Measurements from ENCODE around the gene HPSE. TPM values are rescaled to one million over a fixed set of nuclear protein-coding genes. Genes with fewer than 3 reads are reported as not detected.
"Not testable (repeated sequence)": the region's sequence is repeated elsewhere in the genome, so short reads cannot be mapped to it uniquely, and the experiment has no call there.

The HPSE gene
- total RNA-seq, 2 donors from 2014 or later: 2.8 to 4.4 TPM

DNA sequence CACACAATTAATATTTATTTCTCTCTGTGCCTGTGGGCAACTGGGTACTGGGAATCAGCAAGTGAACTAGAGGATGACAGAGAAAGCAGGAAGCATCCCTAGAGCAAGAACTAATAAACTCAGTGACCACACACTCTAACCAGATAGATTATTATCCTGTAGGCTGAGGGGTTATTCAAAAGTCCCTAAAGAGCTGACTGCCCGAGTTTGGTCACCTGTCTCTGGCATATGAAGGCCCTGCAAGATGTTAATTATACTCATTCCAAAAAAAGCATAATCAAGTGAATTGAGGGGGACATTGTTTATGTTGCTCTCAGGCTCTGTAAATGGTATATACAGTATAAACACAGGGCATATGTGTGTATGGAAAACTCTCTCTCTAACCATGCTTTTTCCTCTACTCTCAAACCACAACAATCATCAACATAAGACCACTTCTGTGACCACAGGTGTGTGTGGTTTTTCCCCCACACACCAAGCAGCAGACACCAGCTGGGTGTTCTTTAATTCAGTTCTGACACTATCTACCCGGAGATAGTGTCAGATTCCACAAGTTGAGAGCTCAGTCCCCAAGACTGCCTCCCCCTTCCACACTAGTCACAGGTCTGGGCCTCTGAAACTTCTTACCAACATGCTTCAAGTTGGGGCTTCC is 6.2 kb upstream of the HPSE start:
- no peak for DNase-seq (ENCODE audit: low spot score)
- intact Hi-C loops (cut with DNase I): no loop called here

DNA sequence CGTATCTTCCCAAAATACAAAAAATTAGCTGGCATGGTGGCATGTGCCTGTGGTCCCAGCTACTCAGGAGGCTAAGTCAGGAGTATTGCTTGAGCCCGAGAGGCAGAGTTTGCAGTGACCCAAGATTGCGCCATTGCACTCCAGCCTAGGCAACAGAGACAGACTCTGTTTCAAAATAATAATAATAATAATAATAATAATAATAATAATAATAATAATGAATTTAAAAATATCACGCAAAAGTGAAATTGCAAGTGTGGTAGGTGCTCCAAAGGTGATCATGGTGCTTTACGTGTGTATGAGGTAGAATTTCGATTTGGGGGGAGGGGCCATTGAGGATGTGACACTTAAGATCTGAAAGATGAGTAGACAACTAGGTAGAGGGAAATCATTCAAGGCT is 4.9 kb upstream of the HPSE start:
- no peak for DNase-seq (ENCODE audit: low spot score)
- intact Hi-C loops (cut with DNase I): no loop called here

DNA sequence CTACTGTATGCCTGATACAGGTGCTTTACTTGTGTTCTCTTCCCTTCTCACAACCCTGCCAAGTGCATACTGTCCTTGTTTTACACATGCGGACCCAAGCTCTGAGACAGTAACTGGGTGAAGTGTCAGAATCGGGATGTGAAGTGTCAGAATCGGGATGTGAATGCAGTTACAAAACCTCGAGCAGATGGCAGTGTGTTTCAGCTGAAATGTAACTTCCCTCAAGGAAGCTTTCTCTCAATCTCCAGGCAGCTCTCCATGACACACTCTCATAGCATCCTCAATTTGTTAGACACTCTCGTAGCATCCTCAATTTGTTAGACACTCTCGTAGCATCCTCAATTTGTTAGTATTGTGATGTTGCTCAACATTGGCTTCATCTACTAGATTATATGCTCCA is 1.1 kb upstream of the HPSE start:
- no peak for DNase-seq (ENCODE audit: low spot score)
- intact Hi-C loops (cut with DNase I): no loop called here

DNA sequence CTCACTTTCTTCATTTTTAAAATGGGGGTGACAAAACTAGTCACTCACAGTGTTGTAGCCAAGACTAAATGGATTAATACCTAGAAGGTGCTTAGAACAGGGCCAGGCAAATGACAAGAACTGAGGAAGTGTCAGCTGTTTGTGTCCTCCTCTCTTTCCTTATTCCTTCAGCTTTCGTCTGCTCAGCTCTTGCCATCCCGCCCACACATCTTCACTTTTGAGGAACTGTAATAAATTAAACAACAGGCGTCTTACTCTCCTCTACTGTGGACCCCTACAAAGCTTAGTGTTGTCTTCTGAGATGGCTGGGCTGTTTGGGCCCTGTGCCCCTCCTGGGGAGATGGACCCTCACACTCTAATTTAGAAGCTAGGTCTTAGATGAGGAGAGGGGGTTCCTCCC is 2.7 kb downstream of the HPSE start:
- intact Hi-C loops (cut with DNase I): no loop called here
- DNase-seq (ENCODE audit: low spot score): no peak

DNA sequence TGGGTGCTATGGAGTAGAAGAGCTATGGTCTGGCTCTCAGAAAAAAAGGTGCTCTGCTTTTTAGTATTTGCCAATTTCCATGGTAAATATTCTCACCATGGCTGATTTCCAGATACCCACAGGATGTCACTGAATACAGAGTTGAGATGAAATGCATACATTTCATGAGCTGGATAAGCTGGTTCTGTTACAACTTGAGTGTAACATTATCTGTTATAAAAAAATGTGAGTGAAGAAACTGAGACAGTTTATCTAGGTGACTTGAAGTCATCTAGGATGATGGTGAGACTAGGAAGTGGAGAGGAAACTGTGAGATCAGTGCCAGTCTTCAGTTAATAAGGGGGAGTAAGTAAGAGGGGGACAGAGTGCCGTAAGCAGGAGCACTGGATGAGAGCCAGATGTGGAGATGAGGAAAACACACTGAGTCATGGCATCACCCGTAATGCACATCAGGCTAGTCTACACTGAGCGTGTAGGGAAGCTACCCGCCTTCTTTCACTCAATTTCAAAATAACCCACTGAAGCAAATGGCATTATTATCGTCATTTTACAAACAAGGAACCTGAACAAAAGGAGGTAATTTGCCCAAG is 5.0 kb downstream of the HPSE start:
- intact Hi-C loops (cut with DNase I): loop anchor here in 1 of 2 donors (5.0 kb wide), 1 partner anchor 1423 kb away; no protein-coding TSS in a partner anchor
- DNase-seq (ENCODE audit: low spot score): no peak

DNA sequence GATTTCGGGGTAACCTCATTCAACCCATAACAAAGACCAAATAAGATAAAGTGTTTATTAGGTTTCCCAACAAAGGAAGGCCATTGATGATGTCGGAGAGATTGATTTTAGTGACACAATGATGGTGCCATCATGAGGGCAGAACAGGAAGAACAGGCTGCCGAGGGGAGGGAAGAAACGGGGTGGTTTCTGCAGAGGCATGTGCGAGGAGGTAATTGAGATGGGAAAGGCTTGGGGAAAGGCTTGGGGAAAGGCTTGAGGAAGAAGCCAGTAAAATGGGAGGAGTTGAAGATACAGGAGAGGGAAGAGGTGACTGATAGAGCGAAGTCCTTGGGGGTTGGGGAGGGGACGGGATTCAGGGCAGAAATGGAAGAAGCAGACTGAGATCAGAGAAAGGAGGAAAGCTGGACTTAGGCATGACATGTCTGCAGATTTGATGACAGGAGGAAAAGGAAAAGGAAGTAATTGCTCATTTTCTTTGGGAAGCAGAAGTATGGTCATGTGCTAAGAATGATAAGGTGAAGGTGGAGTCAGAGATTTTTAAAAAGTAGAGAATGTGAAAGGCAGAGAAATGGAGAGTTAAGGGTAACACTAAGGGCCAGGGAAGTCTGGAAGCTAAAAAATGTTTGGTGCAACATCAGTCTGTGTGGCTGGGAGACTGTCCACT is 6.0 kb downstream of the HPSE start:
- DNase-seq (ENCODE audit: low spot score): no peak
- intact Hi-C loops (cut with DNase I): loop anchor here in 1 of 2 donors (5.0 kb wide), 1 partner anchor 1424 kb away; no protein-coding TSS in a partner anchor

DNA sequence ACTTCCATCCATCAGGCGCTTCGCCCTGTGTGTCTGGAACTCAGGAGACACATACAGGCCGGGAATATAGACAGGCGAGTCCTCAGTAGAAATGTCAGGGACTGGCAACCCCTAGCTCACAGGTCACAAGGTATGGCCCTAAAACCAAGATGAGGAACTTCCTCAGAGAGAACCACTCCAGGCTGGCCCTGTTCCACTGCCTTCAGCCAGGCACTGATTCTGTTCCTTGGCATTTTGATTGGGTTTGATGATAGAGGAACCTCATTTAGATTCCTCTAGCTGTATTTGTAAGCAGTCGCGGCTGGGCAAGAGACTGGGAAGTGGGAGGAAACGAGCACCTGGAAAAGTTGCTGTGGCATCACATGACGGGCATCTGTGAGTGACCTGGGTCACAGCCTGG is 8.1 kb downstream of the HPSE start:
- intact Hi-C loops (cut with DNase I): loop anchor here in 1 of 2 donors (5.0 kb wide), 1 partner anchor 1426 kb away; no protein-coding TSS in a partner anchor
- DNase-seq (ENCODE audit: low spot score): no peak

DNA sequence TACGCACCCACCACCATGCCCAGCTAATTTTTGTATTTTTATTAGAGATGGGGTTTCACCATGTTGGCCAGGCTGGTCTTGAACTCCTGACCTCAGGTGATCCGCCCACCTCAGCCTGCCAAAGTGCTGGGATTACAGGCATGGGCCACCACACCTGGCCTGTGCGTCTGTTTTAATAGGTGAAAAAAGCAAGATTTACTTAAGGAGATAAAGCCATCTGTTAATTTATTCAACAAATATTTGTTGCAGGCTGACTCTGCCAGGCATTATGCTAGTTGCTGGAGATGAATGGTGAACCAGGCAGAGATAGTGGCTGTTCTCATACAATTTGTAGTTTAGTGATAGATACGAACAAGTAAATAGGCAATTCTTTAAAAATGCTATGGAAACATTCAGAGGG is 9.3 kb downstream of the HPSE start:
- not testable (repeated sequence) for DNase-seq (ENCODE audit: low spot score)
- intact Hi-C loops (cut with DNase I): loop anchor here in 1 of 2 donors (5.0 kb wide), 1 partner anchor 1427 kb away; no protein-coding TSS in a partner anchor

DNA sequence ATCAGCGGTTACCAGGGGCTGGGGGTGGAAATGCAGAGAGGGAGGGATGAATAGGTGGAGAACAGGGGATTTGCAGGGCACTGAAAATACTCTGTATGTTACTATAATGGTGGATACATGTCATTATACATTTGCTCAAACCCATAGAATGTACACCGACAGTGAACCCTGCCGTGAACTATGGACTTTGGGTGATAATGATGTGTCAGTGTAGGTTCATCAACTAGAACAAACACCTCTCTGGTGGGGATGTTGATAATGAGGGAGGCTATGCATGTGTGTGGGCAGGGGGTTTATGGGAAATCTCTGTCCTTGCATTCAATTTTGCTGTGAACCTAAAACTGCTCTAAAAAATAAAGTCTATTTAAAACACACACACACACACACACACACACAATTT is 11.5 kb downstream of the HPSE start:
- no peak for DNase-seq (ENCODE audit: low spot score)
- intact Hi-C loops (cut with DNase I): no loop called here

DNA sequence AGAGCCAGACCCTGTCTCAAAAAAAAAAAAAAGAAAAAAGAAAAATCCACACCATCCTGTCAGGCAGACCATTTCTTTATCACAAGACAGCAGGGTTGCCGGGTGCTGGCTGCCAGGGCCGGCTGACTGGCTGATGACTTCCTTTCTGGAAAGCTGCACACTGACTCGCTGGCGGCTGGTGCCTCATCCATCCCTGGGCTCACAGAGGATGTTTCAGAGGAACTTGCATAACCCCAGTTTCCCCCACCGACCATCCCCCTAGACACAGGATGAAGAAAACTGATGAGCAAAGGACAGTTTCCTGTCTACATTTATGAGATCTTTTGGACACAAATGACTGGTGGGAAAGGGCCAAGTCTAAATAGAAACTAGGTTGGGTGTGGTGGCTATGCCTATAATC is 14.1 kb downstream of the HPSE start:
- peak; percentile 91 for DNase-seq (ENCODE audit: low spot score)
- intact Hi-C loops (cut with DNase I): no loop called here

DNA sequence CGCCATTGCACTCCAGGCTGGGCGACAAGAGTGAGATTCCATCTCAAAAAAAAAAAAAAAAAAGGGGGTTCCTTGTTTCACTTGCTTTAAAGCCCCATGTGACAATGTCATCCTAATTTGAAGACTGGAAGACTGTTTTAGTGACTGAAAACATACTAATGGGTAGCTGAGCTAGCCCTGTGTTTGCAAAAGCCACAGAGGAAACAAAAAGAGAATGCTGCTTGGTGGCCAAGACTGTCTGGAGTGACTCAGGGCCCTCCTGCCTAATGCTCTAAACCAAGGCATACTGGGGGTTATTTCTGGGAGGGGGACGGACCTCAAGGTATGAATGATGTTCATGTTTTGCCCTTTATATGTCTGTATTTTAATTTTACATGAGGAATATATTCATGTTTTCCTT is 16.0 kb downstream of the HPSE start:
- no peak for DNase-seq (ENCODE audit: low spot score)
- intact Hi-C loops (cut with DNase I): no loop called here

DNA sequence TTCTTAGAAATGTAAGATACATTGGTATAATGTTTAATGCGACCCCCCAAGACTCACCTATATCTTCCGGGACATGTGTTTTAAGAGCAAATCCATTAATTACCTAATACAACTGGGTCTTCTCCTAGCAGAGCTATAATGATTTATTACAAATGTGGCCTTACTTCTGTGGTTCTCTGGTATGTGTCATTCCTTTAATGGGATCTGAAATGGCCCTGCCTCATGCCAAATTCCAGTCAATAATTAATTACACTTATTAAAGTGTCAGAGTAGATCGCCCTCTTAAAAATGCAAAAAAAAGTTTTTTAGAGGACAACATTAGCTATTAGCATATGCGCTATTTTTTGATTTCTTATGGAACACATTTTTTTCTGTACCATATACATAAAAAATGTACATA is 17.0 kb downstream of the HPSE start:
- intact Hi-C loops (cut with DNase I): no loop called here
- DNase-seq (ENCODE audit: low spot score): no peak

DNA sequence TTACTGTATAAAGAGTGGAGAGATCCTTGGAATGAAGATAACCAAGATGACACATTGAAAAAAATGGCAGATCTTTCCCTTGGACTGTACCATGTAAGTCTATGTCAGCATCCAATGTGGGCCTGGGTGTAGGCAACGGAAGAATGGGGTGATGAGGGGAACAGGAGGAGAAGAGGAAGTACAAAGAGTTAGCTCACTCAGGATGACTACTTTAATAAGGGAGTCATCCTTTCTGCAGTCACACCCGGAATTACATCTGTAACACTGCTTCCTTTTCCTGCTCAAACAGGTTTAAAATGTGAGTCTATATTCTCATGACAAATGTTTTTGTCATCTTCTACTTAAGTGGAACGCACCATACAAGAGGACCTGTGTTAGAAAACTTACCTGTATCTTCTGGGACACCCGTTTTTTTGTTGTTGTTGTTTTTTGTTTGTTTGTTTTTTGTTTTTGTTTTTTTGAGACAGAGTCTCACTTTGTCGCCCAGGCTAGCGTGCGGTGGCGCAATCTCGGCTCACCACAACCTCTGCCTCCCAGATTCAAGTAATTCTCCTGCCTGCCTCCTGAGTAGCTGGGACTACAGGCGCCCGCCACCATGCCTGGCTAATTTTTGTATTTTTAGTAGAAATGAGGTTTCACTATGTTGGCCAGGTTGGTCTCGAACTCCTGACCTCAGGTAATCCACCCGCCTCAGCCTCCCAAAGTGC is 18.0 kb downstream of the HPSE start:
- intact Hi-C loops (cut with DNase I): no loop called here
- no peak for DNase-seq (ENCODE audit: low spot score)

DNA sequence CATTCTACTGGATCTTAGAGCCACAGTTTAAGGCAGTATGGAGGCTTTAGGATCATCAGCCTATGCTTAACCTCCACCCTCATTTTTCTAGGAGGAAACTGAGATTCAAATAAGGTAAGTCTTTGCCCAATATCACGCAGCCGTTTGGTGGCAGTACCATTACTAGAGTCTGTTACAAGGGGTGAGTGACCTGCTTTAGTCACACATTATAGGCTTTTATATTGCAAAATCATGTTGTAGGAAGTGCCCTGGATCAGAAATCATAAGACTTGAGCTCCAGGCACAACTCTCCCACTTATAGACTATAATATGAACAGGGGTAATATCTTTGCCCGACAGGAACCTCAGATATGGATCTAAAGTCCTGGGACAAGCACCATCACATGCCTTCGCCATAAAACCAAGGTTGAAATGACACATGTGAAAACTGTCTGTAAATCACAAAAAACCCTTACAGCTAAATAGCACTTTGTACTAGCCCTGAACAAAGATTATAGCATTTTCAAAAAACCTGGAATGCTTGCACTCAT is 19.2 kb downstream of the HPSE start:
- no peak for DNase-seq (ENCODE audit: low spot score)
- intact Hi-C loops (cut with DNase I): no loop called here

DNA sequence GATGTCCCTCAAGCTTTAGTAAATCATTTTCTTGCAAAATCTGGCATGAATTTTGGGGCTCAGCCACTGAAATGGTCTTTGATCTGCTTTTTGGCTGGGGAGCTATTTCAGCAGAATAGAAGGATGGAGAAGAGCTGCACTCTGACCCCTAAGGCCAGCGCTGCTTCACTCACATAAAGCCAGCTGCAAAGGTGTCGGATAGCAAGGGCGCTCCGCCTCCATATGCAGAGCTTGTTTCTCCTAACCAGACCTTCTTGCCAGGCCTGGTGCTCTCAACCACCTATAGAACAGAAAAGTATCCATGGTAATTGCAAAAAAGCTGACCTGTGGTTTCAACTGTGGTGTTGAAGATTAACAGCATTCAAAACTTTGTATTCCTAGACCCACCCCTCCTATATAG is 26.0 kb downstream of the HPSE start:
- intact Hi-C loops (cut with DNase I): no loop called here

DNA sequence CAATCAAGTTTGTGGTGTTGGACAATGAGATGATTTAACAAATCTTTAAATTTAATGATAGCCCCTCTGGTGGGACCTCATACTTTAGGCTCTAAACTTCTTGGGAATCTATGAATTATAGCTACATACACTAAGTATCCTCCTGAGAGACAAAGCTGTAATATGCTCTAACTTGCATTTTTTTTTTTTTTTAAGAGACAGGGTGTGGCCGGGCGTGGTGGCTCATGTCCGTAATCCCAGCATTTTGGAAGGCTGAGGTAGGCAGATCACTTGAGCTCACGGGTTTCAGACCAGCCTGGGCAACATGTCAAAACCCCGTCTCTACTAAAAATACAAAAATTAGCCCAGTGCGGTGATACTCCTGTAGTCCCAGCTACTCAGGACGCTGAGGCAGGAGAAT is 26.7 kb downstream of the HPSE start:
- intact Hi-C loops (cut with DNase I): no loop called here
- DNase-seq (ENCODE audit: low spot score): no peak

More for the DNA sequence above, 26.0 kb downstream of the HPSE start:
- DNase-seq (ENCODE audit: low spot score): no peak

DNA sequence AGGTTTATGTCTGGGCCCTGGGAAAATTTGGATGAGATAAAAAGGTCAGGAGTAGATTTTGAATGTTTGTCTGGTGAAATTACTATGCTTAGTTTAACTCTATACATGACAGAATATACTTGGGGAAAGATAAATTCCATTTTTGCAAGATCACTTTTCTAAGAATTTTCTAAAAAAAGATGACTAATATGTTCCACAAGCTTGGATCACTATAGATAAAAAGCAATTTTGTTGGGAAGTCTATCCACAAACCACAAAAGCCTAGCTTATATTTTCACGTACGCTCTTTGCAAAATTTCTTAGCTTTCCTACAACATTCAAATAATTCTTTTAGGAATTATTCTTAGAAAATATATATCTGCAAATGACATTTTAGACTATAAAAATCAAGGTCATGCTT is 29.5 kb downstream of the HPSE start:
- no peak for DNase-seq (ENCODE audit: low spot score)
- intact Hi-C loops (cut with DNase I): no loop called here

DNA sequence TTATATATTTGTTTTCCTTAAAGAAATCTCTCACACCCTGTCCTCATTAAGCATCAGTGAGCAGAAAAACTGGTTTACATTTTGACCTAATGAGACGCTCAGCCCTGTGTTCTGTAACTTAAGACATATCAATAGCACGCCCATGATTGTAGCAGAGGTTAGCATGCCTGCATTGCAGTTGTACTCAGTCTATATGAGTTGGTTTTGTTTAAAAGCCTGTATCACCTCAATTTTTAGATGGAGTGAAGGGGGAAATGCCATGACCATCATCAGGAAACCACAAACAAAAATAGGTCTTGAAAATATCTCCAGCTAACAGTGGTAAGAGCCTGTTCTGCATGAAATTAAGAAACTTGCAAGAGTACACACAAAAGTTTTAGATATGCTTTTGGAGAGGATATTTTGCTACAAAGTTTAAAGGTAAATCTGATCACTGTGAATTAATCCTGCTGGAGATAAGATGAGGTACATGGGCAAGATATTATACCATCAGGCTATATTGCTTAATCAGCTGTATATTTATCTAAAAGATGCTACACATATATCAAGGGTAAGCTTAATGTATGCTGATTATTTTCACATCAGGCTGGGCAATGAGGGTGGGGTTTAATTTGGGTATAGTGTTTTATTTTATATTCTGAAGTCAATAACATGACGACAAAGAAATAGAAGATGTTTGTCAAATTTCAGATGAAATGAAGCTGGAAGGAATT is 36.9 kb downstream of the HPSE start:
- DNase-seq (ENCODE audit: low spot score): no peak
- intact Hi-C loops (cut with DNase I): no loop called here

DNA sequence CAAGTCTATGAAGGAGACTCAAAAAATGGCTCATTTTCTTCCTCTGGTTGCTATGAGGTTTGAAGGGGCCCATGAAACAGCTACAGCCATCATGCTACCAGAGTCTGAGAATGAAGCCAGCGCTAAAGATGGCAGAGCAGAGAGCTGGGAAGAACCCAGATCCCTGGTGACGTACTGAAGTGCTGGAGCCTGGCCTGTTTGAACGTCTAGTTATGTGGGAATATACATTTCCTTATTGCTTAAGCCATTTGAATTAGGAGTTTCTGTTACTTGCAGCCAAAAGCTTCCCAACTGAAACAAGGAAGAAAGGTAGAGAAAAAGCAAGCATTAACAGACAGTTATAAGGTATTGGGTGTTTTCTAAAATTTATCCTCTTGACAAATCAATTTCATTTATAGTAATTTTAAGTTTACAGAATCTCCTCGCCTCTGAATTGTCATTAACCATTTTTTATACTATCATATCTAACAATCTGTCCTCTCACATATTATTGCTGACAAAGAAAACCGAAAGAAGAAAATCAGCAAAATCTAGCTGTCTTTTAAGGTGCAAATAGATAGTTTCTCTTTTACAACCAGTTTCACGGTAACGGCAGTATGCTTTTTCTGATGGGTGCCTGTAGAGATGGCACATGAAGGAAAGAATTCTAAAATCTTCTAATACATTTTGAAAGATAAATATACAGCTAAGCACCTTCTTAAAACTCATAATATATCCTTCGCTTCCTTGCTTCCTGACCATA is 41.2 kb downstream of the HPSE start:
- no peak for DNase-seq (ENCODE audit: low spot score)
- intact Hi-C loops (cut with DNase I): no loop called here

Measured in posterior vena cava (tissue), 2 donors.